Upper lobe of left lung (tissue), 6 donors: ENCODE measurements around the gene GATA5. TPM values are rescaled to one million over a fixed set of nuclear protein-coding genes. Genes with fewer than 3 reads are reported as not detected.

Experiments used
- ATAC-seq, 2 donors: fragments of 200-7000 bp; cut with Tn5 transposase; one replicate each; pipeline ENCODE4 v1.9.1; 2022; ENCODE audit warnings: mild to moderate bottlenecking in 2 of 2, moderate library complexity in 2 of 2; ENCODE audit not compliant: low FRiP score in 2 of 2
- DNase-seq, 2 donors: peaks; one replicate each; pipeline ENCODE4 v3.0.0-alpha.2; 2019 to 2020
- H3K27ac ChIP-seq, 4 donors: fragments of 200-600 bp; sonication (generic); one replicate each; pipeline ENCODE4 v1.5.1; 2016 to 2019
- H3K27me3 ChIP-seq, 4 donors: fragments of 200-600 bp; sonication (generic); one replicate each; pipeline ENCODE4 v1.5.1; 2017 to 2019
- H3K36me3 ChIP-seq, 4 donors: fragments of 200-600 bp; sonication (generic); one replicate each; pipeline ENCODE4 v1.5.1; 2016 to 2019
- H3K4me1 ChIP-seq, 4 donors: fragments of 200-600 bp; sonication (generic); one replicate each; pipeline ENCODE4 v1.5.1; 2018 to 2019
- H3K4me3 ChIP-seq, 4 donors: fragments of 200-600 bp; sonication (generic); one replicate each; pipeline ENCODE4 v1.5.1; 2017 to 2019; ENCODE audit warnings: mild to moderate bottlenecking in 2 of 4, moderate library complexity in 1 of 4
- H3K9me3 ChIP-seq, 4 donors: fragments of 200-600 bp; sonication (generic); one replicate each; pipeline ENCODE4 v1.5.1; 2018 to 2019
- EP300 ChIP-seq, 4 donors: sonication (generic); formaldehyde crosslinking; IDR thresholded peaks; one replicate each; pipeline ENCODE4 v1.5.1; 2017; ENCODE audit warnings: antibody characterized with exemption in 4 of 4, control low read depth in 2 of 4
- POLR2A ChIP-seq, 4 donors: fragments of 450-650 bp; IDR thresholded peaks; one replicate each; pipeline ENCODE4 v1.5.1; 2016 to 2017; ENCODE audit warnings: antibody characterized with exemption in 4 of 4, mild to moderate bottlenecking in 2 of 4
- POLR2AphosphoS5 ChIP-seq, 2 donors: sonication (generic); formaldehyde crosslinking; IDR thresholded peaks; one replicate each; pipeline ENCODE4 v1.5.1; 2017; ENCODE audit warnings: antibody characterized with exemption in 2 of 2
- WGBS, 2 donors: methylation state at CpG; one replicate each; pipeline ENCODE4 v1.1.5; 2017 to 2018; 5-methylcytosine and 5-hydroxymethylcytosine counted together
- total RNA-seq, 6 donors: library from RNA; depleted of rRNA in 4 of 6; stranded (reverse); fragments of >200 nt in 4 of 6; gene quantifications; one replicate each; pipeline versions ENCODE4 v1.1.0 to v1.2.1, GENCODE V29; 2016 to 2021
- TF ChIP-seq, protein P1 (sequence below), 6 experiments: fragments of 450-650 bp in 4 of 6; fragments of 200-600 bp in 2 of 6; sonication (generic) in 2 of 6; IDR thresholded peaks; one replicate each; pipeline ENCODE4 v1.5.1; 2016 to 2019; ENCODE audit warnings: antibody characterized with exemption in 6 of 6
- donor health status: DM: no; HTN: no; CAD: no; lungs with moderate emphysema.
- donor health status: DM: no; HTN: yes; CAD: no; lungs with severe emphysema.

GATA5 gene
- total RNA-seq, 6 donors from 2014 or later = 0.98 to 10.5 (median 2.2) TPM

DNA sequence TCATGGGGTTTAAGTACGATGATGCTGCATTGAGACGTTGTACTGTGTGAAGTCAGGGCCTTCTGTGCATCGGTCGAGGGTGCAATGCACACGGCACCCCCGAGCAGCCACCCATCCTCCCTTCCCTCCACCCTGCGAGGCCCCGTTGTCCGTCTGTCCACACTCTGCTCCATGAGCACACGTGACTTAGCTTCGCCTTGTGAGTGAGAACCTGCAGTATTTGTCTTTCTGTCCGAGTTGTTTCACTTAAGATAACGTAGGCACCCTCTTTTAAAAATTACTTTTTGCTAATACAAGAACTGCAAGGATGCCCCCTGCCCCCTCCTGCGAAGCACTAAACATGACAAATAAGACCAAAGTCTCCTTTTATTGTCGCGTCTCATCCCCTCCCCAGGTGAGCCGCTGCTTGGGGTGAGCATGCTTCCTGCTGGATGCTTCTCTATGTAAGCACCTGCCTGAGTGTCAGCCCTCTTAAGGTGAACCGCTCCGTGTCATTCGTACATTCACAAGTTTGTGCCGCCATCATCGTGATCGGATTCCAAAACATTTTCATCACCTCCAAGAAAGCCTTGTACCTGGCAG lies 44.8 kb downstream of the GATA5 start:
- no peak for TF ChIP-seq POLR2A (IDR thresholded peaks at IDR 0.05)
- no peak for TF ChIP-seq EP300 (IDR thresholded peaks at IDR 0.05)
- TF ChIP-seq, protein P1, sequence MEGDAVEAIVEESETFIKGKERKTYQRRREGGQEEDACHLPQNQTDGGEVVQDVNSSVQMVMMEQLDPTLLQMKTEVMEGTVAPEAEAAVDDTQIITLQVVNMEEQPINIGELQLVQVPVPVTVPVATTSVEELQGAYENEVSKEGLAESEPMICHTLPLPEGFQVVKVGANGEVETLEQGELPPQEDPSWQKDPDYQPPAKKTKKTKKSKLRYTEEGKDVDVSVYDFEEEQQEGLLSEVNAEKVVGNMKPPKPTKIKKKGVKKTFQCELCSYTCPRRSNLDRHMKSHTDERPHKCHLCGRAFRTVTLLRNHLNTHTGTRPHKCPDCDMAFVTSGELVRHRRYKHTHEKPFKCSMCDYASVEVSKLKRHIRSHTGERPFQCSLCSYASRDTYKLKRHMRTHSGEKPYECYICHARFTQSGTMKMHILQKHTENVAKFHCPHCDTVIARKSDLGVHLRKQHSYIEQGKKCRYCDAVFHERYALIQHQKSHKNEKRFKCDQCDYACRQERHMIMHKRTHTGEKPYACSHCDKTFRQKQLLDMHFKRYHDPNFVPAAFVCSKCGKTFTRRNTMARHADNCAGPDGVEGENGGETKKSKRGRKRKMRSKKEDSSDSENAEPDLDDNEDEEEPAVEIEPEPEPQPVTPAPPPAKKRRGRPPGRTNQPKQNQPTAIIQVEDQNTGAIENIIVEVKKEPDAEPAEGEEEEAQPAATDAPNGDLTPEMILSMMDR (IDR thresholded peaks at IDR 0.05) = no peak
- no peak for TF ChIP-seq POLR2AphosphoS5 (IDR thresholded peaks at IDR 0.05)
- Histone ChIP-seq H3K4me3 (no peak overlapping the region), H3K9me3 (no peaks in the 10 kb centered on the region), H3K27ac (no peak overlapping the region), H3K4me1 (peaks cover 6 to 20% (median 11%) of the 10 kb centered on the region in 4 donors), H3K36me3 (no peaks in the 10 kb centered on the region), H3K27me3 (no peaks in the 10 kb centered on the region)
- ATAC-seq (no peak), DNase-seq (no peak)
- WGBS, 2 donors = 59 to 60% methylated on average over 23 of the region's 23 CpGs

DNA sequence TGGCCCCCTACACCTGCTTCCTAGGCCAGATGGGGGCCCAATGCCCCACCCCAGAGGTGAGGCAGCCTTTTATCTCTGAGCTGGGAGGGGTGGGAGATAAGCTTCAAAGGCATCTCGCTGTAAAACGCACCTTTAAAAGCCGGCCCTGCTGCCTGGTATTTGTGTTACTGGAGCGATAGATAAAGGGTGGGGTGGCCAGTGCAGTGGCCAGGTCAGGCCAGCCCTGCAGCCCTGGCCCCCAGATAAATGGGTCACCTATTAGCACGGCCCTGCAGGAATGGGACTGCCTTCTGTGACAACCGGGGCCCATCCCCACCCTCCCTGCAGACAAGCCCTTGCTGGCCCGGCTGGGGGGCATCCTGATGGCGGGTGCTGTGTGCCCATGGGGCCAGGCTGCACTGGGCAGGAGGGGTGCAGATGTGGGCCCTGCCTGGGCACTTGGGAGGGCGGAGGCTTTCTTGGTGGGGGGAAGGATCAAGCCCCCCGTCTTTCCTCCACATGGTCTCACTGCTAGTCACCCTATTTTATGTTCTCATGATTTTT lies 45.4 kb downstream of the GATA5 start:
- WGBS, 2 donors = 50 to 71% methylated on average over 9 to 10 of the region's 10 CpGs
- Histone ChIP-seq H3K27me3 (no peaks in the 10 kb centered on the region), H3K4me3 (no peak overlapping the region), H3K27ac (no peak overlapping the region), H3K9me3 (no peaks in the 10 kb centered on the region), H3K4me1 (peaks cover 6 to 20% (median 11%) of the 10 kb centered on the region in 4 donors), H3K36me3 (no peaks in the 10 kb centered on the region)
- no peak for TF ChIP-seq POLR2AphosphoS5 (IDR thresholded peaks at IDR 0.05)
- TF ChIP-seq, protein P1 (IDR thresholded peaks at IDR 0.05) = no peak
- no peak for TF ChIP-seq POLR2A (IDR thresholded peaks at IDR 0.05)
- TF ChIP-seq EP300 (IDR thresholded peaks at IDR 0.05) = no peak
- ATAC-seq = no peak
- peak in 1 of 2 donors; percentile 61 for DNase-seq

DNA sequence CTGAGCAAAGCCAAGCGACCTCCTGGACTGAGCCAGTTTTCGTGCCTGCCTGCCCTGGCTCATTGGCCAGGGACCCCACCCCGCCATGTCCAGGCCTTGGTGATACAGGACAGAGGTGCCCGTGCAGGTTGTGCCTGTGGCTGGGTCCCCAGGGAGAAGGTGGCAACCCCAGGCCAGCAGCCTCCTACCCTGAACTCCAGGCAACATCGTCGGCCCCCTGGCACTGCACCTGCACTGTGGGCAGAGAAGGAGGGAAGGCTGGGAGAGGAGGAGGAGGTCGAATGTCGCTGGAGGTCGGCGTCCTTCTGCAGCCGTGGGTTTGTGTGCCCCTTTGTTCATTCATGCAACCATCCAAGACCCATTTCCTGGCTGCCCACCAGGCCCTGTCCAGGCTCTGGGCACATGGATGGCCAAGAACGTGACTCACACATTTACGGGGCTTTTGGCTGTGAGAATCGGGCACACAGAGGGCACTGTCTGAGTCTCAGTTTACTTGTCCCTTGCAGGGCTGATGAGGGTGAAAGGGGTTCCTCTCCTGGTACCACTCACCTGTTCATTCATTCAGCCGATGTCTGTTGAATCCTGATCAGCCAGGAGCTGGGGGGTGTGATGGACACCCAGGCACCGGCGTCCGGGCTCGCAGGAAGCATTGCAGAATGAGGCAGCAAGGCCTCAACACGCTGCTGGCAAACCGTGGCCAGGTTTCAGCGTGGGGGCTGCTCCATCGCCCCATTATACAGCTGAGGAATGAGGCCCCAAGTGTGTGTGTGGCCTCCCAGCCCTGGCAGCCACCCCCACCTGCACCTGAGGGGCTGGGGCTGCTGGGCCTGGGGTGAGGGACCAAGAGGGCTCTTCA lies 46.1 kb downstream of the GATA5 start:
- Histone ChIP-seq H3K36me3 (no peaks in the 10 kb centered on the region), H3K9me3 (no peaks in the 10 kb centered on the region), H3K4me1 (peaks cover 6 to 20% (median 11%) of the 10 kb centered on the region in 4 donors), H3K27ac (no peak overlapping the region), H3K27me3 (no peaks in the 10 kb centered on the region), H3K4me3 (no peak overlapping the region)
- 80 to 91% methylated on average over 18 to 23 of the region's 23 CpGs for WGBS, 2 donors
- DNase-seq (peak in 1 of 2 donors; percentile 67), ATAC-seq (no peak)
- no peak for TF ChIP-seq EP300 (IDR thresholded peaks at IDR 0.05)
- TF ChIP-seq, protein P1 (IDR thresholded peaks at IDR 0.05) = no peak
- no peak for TF ChIP-seq POLR2A (IDR thresholded peaks at IDR 0.05)
- no peak for TF ChIP-seq POLR2AphosphoS5 (IDR thresholded peaks at IDR 0.05)

DNA sequence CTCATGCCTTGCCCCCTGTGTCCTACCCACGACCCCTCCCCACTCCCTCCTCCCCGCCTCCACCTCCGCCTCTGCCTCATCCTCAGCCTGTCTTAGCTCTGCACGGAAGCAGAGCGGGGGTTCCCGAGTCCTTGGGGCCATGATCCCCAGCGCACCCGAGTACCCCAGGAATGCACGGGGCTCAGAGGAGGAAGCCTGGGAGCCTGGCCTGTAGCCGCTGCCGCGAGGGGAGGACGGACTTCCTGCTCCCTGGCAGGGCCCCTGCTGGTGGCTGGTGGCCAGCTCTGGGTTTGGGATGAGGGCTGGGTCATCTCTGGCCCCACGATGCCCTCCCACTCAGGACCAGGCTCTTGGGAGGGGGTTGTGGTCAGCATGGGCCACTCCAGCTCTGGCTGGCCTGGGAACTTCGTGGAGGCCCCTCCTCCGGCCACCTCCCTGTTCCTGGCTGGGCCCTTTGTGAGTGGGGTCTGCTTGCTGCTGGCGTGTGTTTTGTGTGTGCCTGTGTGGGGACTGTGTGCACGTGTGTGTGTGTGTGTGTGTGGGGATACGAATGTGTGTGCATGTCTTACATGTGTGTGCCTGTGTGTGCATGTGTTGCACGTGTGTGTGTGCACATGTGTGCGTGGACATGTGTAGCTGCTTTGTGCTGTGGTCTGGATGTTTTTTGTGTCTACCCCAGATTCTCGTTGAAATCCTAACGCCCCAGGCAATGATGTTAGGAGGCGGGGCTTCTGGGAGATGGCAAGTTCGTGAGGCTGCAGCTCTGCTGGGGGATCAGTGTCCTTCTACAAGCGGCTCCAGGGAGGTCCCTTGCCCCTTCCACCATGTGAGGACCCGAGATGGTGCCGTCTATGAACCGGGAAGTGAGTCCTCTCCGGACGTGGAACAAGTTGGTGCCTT lies 47.1 kb downstream of the GATA5 start:
- WGBS, 2 donors = 48 to 50% methylated on average over 11 to 31 of the region's 31 CpGs
- TF ChIP-seq, protein P1 (IDR thresholded peaks at IDR 0.05) = no peak
- TF ChIP-seq EP300 (IDR thresholded peaks at IDR 0.05) = no peak
- no peak for TF ChIP-seq POLR2A (IDR thresholded peaks at IDR 0.05)
- TF ChIP-seq POLR2AphosphoS5 (IDR thresholded peaks at IDR 0.05) = no peak
- Histone ChIP-seq H3K36me3 (no peaks in the 10 kb centered on the region), H3K27ac (peak overlapping the region in 2 of 4 donors; percentile 1 to 69), H3K9me3 (no peaks in the 10 kb centered on the region), H3K27me3 (no peaks in the 10 kb centered on the region), H3K4me1 (peaks cover 6 to 20% (median 11%) of the 10 kb centered on the region in 4 donors), H3K4me3 (no peak overlapping the region)
- DNase-seq (peak in 1 of 2 donors; percentile 73), ATAC-seq (no peak)
